KMS-11 (cell line): ENCODE results near the gene CTSD.

ENCODE experiments used
- H2AFZ ChIP-seq: fragments of 200-600 bp; sonication (generic); 2 replicates; pipeline ENCODE4 v1.6.1; 2016; ENCODE audit warnings: antibody characterized with exemption, mixed run types, low read depth
- H3K27ac ChIP-seq: fragments of 200-600 bp; sonication (generic); 2 replicates; pipeline ENCODE4 v1.6.1; 2016; ENCODE audit warnings: mild to moderate bottlenecking, mixed run types
- H3K27me3 ChIP-seq: fragments of 200-600 bp; sonication (generic); 2 replicates; pipeline ENCODE4 v1.6.1; 2017; ENCODE audit warnings: mild to moderate bottlenecking, low read depth, mixed run types, moderate library complexity; ENCODE audit not compliant: insufficient read depth
- H3K36me3 ChIP-seq: fragments of 200-600 bp; sonication (generic); 2 replicates; pipeline ENCODE4 v1.6.1; 2017; ENCODE audit warnings: mild to moderate bottlenecking, mixed run types; ENCODE audit not compliant: insufficient read depth
- H3K4me1 ChIP-seq: fragments of 200-600 bp; sonication (generic); 2 replicates; pipeline ENCODE4 v1.6.1; 2016; ENCODE audit warnings: mild to moderate bottlenecking, low read depth, mixed run types; ENCODE audit not compliant: poor library complexity, severe bottlenecking
- H3K4me2 ChIP-seq: fragments of 200-600 bp; sonication (generic); 2 replicates; pipeline ENCODE4 v1.7.0; 2016; ENCODE audit warnings: mild to moderate bottlenecking, mixed run types
- H3K4me3 ChIP-seq: fragments of 200-600 bp; sonication (generic); IDR thresholded peaks from 2 replicates; pipeline ENCODE4 v1.6.1; 2017; ENCODE audit warnings: low read depth, low read length, mixed read lengths; ENCODE audit not compliant: insufficient read depth
- H3K79me2 ChIP-seq: fragments of 200-600 bp; sonication (generic); 2 replicates; pipeline ENCODE4 v1.6.1; 2016; ENCODE audit warnings: low read depth, mixed run types; ENCODE audit not compliant: insufficient read depth
- H3K9ac ChIP-seq: fragments of 200-600 bp; sonication (generic); 2 replicates; pipeline ENCODE4 v1.6.1; 2016; ENCODE audit warnings: mild to moderate bottlenecking, mixed run types
- H4K20me1 ChIP-seq: fragments of 200-600 bp; sonication (generic); 2 replicates; pipeline ENCODE4 v1.6.1; 2016; ENCODE audit warnings: mild to moderate bottlenecking, mixed run types; ENCODE audit not compliant: insufficient read depth
- CTCF ChIP-seq: fragments of 200-600 bp; sonication (generic); conservative IDR thresholded peaks from 2 replicates; pipeline ENCODE4 v1.6.1; 2017; ENCODE audit warnings: low read depth, mild to moderate bottlenecking, antibody characterized with exemption, low read length, moderate library complexity, mixed read lengths

Gene CTSD

GRCh38 chr11:1778141-1778911, 14.6 kb upstream of the CTSD start:
- H3K9ac ChIP-seq = no peak overlapping the region
- H3K27ac ChIP-seq = no peak overlapping the region
- H4K20me1 ChIP-seq = no peaks in the 10 kb centered on the region

DNA sequence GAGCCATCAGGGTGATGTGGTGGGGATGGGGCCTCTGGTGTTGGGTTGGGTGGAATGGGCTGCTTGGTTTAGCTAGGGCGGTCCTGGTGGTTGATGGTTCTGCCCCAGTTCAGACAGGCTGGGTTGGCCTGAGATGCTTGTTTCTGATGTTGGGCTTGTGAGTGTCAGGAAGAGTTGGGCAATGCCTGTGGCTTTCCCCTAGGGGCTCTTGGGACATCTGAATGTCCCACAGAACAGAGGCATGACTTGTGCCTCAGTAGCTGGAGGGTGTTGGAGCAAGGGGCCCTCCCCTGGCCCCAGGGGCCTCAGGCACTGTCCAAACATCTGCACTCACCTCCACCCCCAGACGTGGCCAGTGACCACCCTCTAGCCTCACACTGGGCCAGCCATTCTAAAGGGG, 14.0 kb upstream of the CTSD start:
- Histone ChIP-seq H4K20me1 (no peaks in the 10 kb centered on the region), H3K4me1 (peaks cover under 1% of the 10 kb centered on the region), H3K4me2 (no peak overlapping the region), H2AFZ (no peak overlapping the region), H3K36me3 (no peaks in the 10 kb centered on the region), H3K27ac (no peak overlapping the region), H3K79me2 (no peaks in the 10 kb centered on the region), H3K9ac (no peak overlapping the region), H3K4me3 (no peak overlapping the region), H3K27me3 (peaks cover 66% of the 10 kb centered on the region)
- no peak for TF ChIP-seq CTCF

More at GRCh38 chr11:1778141-1778911, 14.6 kb upstream of the CTSD start:
- Histone ChIP-seq H3K27me3 (peaks cover 71% of the 10 kb centered on the region), H3K4me2 (no peak overlapping the region), H2AFZ (no peak overlapping the region), H3K4me1 (no peaks in the 10 kb centered on the region), H3K4me3 (no peak overlapping the region), H3K36me3 (no peaks in the 10 kb centered on the region), H3K79me2 (no peaks in the 10 kb centered on the region)
- TF ChIP-seq CTCF = no peak

- Histone ChIP-seq H4K20me1 (no peaks in the 10 kb centered on the region), H3K79me2 (no peaks in the 10 kb centered on the region), H3K36me3 (no peaks in the 10 kb centered on the region), H3K4me3 (no peak overlapping the region), H3K9ac (no peak overlapping the region), H3K4me2 (no peak overlapping the region), H3K27me3 (peaks cover 61% of the 10 kb centered on the region), H3K4me1 (peaks cover 4% of the 10 kb centered on the region), H3K27ac (no peak overlapping the region), H2AFZ (no peak overlapping the region)
- no peak for TF ChIP-seq CTCF
Observed at GRCh38 chr11:1776944-1777715, 13.4 kb upstream of the CTSD start.

- Histone ChIP-seq H3K4me1 (peaks cover 4% of the 10 kb centered on the region), H3K27me3 (peaks cover 60% of the 10 kb centered on the region), H3K79me2 (no peaks in the 10 kb centered on the region), H3K4me3 (no peak overlapping the region), H3K36me3 (no peaks in the 10 kb centered on the region), H3K9ac (no peak overlapping the region), H4K20me1 (no peaks in the 10 kb centered on the region), H3K27ac (no peak overlapping the region), H2AFZ (no peak overlapping the region), H3K4me2 (no peak overlapping the region)
- TF ChIP-seq CTCF = no peak
Observed at GRCh38 chr11:1776331-1776851, 12.7 kb upstream of the CTSD start.
